Upper lobe of right lung (tissue), 1 donor: Measurements from ENCODE around the gene GPC1. TPM values are rescaled to one million over a fixed set of nuclear protein-coding genes. Genes with fewer than 3 reads are reported as not detected.

Experiments
- ATAC-seq: fragments of 200-7000 bp; cut with Tn5 transposase; one replicate; pipeline ENCODE4 v1.9.1; 2020; ENCODE audit warnings: mild to moderate bottlenecking, moderate library complexity
- DNase-seq: peaks from one replicate; pipeline ENCODE4 v3.0.0-alpha.2; 2020
- H3K27ac ChIP-seq: fragments of 200-600 bp; one replicate; pipeline ENCODE4 v1.8.0; 2022
- H3K27me3 ChIP-seq: fragments of 200-600 bp; one replicate; pipeline ENCODE4 v1.8.0; 2022; ENCODE audit warnings: mild to moderate bottlenecking
- H3K36me3 ChIP-seq: fragments of 200-600 bp; one replicate; pipeline ENCODE4 v1.8.0; 2022
- H3K4me1 ChIP-seq: fragments of 200-600 bp; one replicate; pipeline ENCODE4 v1.8.0; 2022
- H3K4me3 ChIP-seq: fragments of 200-600 bp; one replicate; pipeline ENCODE4 v1.8.0; 2022; ENCODE audit warnings: mild to moderate bottlenecking
- H3K9me3 ChIP-seq: fragments of 200-600 bp; one replicate; pipeline ENCODE4 v1.8.0; 2022
- CTCF ChIP-seq: fragments of 200-600 bp; IDR thresholded peaks from one replicate; pipeline ENCODE4 v1.8.0; 2022; ENCODE audit warnings: antibody characterized with exemption
- intact Hi-C: fragments of 100-400 bp; cut with DNase I; formaldehyde crosslinking; loops from one replicate; pipeline ENCODE4 v1.11.0; 2022
- total RNA-seq: library from RNA; stranded (reverse); fragmentation: NEBNext Ultra II Directional; extraction: Animal tissue kit (Norgen Biotek cat#: 25700); gene quantifications from one replicate; pipeline ENCODE4 v1.2.1, GENCODE V29; 2021
- donor health status: DM: no; HTN: yes; CAD: no; lungs with severe emphysema.

The GPC1 gene
- total RNA-seq, 1 donor from 2014 or later: 24.8 TPM

DNA sequence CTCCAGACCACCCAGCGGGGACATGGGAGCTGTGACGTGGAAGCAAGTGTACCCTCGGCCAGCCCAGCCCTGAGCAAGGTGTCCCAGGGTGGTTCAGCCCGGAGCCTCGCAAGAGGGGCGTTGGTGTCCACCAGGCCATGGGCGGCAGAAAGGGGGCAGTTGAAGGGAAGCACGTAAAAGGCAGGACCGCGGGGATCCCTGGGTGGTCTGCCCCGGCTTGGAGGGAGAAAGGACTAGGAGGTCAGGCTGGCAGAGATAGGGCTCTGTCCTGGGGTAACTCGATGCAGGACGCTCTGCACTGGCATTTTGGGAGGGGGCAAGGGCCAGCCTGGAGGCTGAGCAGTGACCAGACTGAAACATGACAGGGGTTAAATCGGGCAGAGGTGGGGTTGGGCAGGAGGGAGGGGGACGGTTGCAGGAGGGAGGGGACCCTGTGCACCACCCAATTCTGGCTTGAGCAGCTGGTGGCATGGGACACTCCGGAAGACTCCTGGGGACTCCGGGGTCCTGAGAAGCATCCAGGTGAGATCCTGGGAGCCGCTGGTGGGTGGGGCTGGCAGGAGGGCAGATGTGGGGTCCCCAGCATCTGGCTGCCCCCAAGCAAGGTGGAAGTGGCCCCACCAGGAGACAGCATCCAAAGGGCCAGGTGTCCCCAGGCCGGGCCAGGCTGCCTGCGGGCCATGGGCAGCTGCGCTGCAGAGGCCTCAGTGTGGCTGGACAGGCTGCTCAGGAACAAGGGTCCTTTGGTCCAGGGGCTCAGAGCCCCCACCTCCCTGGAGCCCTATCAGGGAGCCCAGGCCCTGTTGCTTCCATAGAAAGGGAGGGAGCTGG, 46.8 kb upstream of the GPC1 start:
- no peak for DNase-seq
- no peak overlapping the region for H3K27ac ChIP-seq
- intact Hi-C loops: no loop called here

DNA sequence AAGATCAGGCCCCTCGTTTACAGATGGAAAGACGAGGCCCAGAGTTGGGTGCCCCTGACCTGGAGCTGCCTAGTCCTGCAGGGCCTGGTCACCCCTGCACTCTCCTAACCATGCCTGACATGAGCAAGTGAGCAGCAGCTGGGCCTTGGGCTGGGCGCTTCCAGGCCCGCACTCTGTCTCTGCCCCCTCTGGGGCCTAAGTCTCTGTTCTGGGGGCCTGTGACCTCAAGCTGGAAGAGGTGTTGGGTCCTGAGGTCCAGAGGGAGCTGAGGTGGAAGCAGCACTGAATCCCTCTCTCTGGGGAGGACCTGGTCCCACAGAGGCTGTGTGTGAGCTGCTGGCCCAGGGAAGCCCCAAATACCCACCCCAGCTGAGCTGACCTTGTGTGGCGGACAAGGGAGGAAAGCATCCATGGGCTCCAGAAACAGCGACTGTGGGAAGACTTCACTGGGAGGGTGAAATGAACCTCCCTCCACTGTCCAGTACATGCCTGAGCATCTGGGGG, 46.1 kb upstream of the GPC1 start:
- Histone ChIP-seq H3K27me3 (no peaks in the 10 kb centered on the region), H3K27ac (no peak overlapping the region), H3K4me3 (no peak overlapping the region), H3K36me3 (no peaks in the 10 kb centered on the region), H3K4me1 (peaks cover 4% of the 10 kb centered on the region), H3K9me3 (no peaks in the 10 kb centered on the region)
- peak; percentile 47 for DNase-seq
- no peak for ATAC-seq
- intact Hi-C loops: no loop called here
- no peak for TF ChIP-seq CTCF

More for the DNA sequence above, 46.8 kb upstream of the GPC1 start:
- Histone ChIP-seq H3K36me3 (no peaks in the 10 kb centered on the region), H3K27me3 (no peaks in the 10 kb centered on the region), H3K4me3 (no peak overlapping the region), H3K9me3 (no peaks in the 10 kb centered on the region), H3K4me1 (peaks cover 4% of the 10 kb centered on the region)
- TF ChIP-seq CTCF: no peak
- no peak for ATAC-seq

- Histone ChIP-seq H3K36me3 (no peaks in the 10 kb centered on the region), H3K27ac (no peak overlapping the region), H3K4me3 (no peak overlapping the region), H3K27me3 (no peaks in the 10 kb centered on the region), H3K4me1 (peaks cover 4% of the 10 kb centered on the region), H3K9me3 (no peaks in the 10 kb centered on the region)
- ATAC-seq (no peak), DNase-seq (peak; percentile 58)
- intact Hi-C loops: no loop called here
- no peak for TF ChIP-seq CTCF
Measured at GRCh38 chr2:240390091-240391073, 45.1 kb upstream of the GPC1 start.

- Histone ChIP-seq H3K27me3 (no peaks in the 10 kb centered on the region), H3K27ac (no peak overlapping the region), H3K36me3 (no peaks in the 10 kb centered on the region), H3K4me1 (peaks cover 4% of the 10 kb centered on the region), H3K9me3 (no peaks in the 10 kb centered on the region), H3K4me3 (no peak overlapping the region)
- intact Hi-C loops: no loop called here
- no peak for ATAC-seq
- no peak for TF ChIP-seq CTCF
- DNase-seq: peak; percentile 54
Measured at GRCh38 chr2:240391111-240392051, 44.1 kb upstream of the GPC1 start.
